Endodermal cell (in vitro differentiated cells): ENCODE results near the gene TYROBP. TPM values are rescaled to one million over a fixed set of nuclear protein-coding genes. Genes with fewer than 3 reads are reported as not detected.
"Not testable (repeated sequence)": the region's sequence is repeated elsewhere in the genome, so short reads cannot be mapped to it uniquely, and the experiment has no call there.

Experiments
- DNase-seq: peaks from one replicate; pipeline ENCODE4 v3.0.0-alpha.2; 2017
- H3K27ac ChIP-seq: 2 replicates; pipeline ENCODE4 v1.5.1; 2013; ENCODE audit warnings: mild to moderate bottlenecking, low read depth, low read length, moderate library complexity
- H3K27me3 ChIP-seq: 2 replicates; pipeline ENCODE4 v1.6.1; 2013; ENCODE audit warnings: mild to moderate bottlenecking, low read length, moderate library complexity; ENCODE audit not compliant: insufficient read depth, control insufficient read depth, poor library complexity, severe bottlenecking
- H3K36me3 ChIP-seq: 2 replicates; pipeline ENCODE4 v1.7.0; 2013; ENCODE audit warnings: mild to moderate bottlenecking, low read length, moderate library complexity; ENCODE audit not compliant: control insufficient read depth, insufficient read depth
- H3K4me1 ChIP-seq: one replicate; pipeline ENCODE4 v1.7.0; 2013; ENCODE audit warnings: low read length; ENCODE audit not compliant: control insufficient read depth, insufficient read depth
- H3K4me3 ChIP-seq: 2 replicates; pipeline ENCODE4 v1.5.1; 2013; ENCODE audit warnings: mild to moderate bottlenecking, low read length, moderate library complexity
- H3K9ac ChIP-seq: 2 replicates; pipeline ENCODE4 v1.6.1; 2013; ENCODE audit warnings: mild to moderate bottlenecking, low read length, moderate library complexity; ENCODE audit not compliant: poor library complexity, severe bottlenecking; ENCODE audit errors: extremely low read depth
- H3K9me3 ChIP-seq: 2 replicates; pipeline ENCODE4 v1.6.1; 2013; ENCODE audit warnings: mild to moderate bottlenecking, low read length, moderate library complexity; ENCODE audit not compliant: control insufficient read depth
- H3K27ac Mint-ChIP-seq: 2 replicates; pipeline ENCODE4 v1.8.0; 2020; ENCODE audit warnings: mixed read lengths
- H3K27me3 Mint-ChIP-seq: 2 replicates; pipeline ENCODE4 v1.8.0; 2021; ENCODE audit warnings: mild to moderate bottlenecking, mixed read lengths; ENCODE audit not compliant: insufficient read depth
- H3K36me3 Mint-ChIP-seq: 2 replicates; pipeline ENCODE4 v1.8.0; 2020; ENCODE audit warnings: low read depth, mixed read lengths
- H3K4me1 Mint-ChIP-seq: 2 replicates; pipeline ENCODE4 v1.8.0; 2020; ENCODE audit warnings: mixed read lengths
- H3K4me3 Mint-ChIP-seq: 2 replicates; pipeline ENCODE4 v1.8.0; 2020; ENCODE audit warnings: mild to moderate bottlenecking, moderate library complexity, mixed read lengths
- H3K9me3 Mint-ChIP-seq: 2 replicates; pipeline ENCODE4 v1.8.0; 2020; ENCODE audit warnings: mild to moderate bottlenecking, mixed read lengths
- WGBS, 2 experiments: methylation state at CpG; one replicate each; pipeline versions ENCODE4 v1.1.5 to v1.1.7; 2013; ENCODE audit warnings: missing lambda C conversion rate in 2 of 2, mixed read lengths in 1 of 2; ENCODE audit not compliant: insufficient coverage in 1 of 2, insufficient read length in 1 of 2; 5-methylcytosine and 5-hydroxymethylcytosine counted together
- total RNA-seq, 2 donors: library from RNA; stranded (reverse); fragmentation: NEBNext Ultra II Directional in 1 of 2; extraction: Animal tissue kit (Norgen Biotek cat#: 25700) in 1 of 2; gene quantifications; 2 replicates in 1 of 2; 3 replicates in 1 of 2; pipeline ENCODE4 v1.2.1, GENCODE V29; 2021
- TF ChIP-seq, protein P1 (sequence below): fragments of 200-600 bp; sonication (generic); conservative IDR thresholded peaks from 2 replicates; pipeline ENCODE4 v1.5.0; 2021; ENCODE audit warnings: antibody characterized with exemption, mild to moderate bottlenecking

TYROBP gene
- total RNA-seq, 2 donors from 2014 or later = not detected

GRCh38 chr19:35870798-35871197 lies 37.3 kb downstream of the TYROBP start:
- TF ChIP-seq, protein P1, sequence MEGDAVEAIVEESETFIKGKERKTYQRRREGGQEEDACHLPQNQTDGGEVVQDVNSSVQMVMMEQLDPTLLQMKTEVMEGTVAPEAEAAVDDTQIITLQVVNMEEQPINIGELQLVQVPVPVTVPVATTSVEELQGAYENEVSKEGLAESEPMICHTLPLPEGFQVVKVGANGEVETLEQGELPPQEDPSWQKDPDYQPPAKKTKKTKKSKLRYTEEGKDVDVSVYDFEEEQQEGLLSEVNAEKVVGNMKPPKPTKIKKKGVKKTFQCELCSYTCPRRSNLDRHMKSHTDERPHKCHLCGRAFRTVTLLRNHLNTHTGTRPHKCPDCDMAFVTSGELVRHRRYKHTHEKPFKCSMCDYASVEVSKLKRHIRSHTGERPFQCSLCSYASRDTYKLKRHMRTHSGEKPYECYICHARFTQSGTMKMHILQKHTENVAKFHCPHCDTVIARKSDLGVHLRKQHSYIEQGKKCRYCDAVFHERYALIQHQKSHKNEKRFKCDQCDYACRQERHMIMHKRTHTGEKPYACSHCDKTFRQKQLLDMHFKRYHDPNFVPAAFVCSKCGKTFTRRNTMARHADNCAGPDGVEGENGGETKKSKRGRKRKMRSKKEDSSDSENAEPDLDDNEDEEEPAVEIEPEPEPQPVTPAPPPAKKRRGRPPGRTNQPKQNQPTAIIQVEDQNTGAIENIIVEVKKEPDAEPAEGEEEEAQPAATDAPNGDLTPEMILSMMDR = peak; percentile 53
- Histone ChIP-seq H3K9ac (no peak overlapping the region), H3K36me3 (no peaks in the 10 kb centered on the region), H3K27me3 (peaks cover 36% of the 10 kb centered on the region), H3K27ac (no peak overlapping the region), H3K4me1 (no peaks in the 10 kb centered on the region), H3K4me3 (no peak overlapping the region), H3K9me3 (no peaks in the 10 kb centered on the region)
- Mint-ChIP-seq H3K36me3 (no peaks in the 10 kb centered on the region), H3K27ac (no peak overlapping the region), H3K9me3 (no peaks in the 10 kb centered on the region), H3K4me3 (no peak overlapping the region), H3K4me1 (peaks cover 3% of the 10 kb centered on the region), H3K27me3 (peaks cover 34% of the 10 kb centered on the region)
- 93 to 100% methylated on average over 1 to 12 of the region's 12 CpGs for WGBS, 2 experiments
- peak; percentile 57 for DNase-seq

DNA sequence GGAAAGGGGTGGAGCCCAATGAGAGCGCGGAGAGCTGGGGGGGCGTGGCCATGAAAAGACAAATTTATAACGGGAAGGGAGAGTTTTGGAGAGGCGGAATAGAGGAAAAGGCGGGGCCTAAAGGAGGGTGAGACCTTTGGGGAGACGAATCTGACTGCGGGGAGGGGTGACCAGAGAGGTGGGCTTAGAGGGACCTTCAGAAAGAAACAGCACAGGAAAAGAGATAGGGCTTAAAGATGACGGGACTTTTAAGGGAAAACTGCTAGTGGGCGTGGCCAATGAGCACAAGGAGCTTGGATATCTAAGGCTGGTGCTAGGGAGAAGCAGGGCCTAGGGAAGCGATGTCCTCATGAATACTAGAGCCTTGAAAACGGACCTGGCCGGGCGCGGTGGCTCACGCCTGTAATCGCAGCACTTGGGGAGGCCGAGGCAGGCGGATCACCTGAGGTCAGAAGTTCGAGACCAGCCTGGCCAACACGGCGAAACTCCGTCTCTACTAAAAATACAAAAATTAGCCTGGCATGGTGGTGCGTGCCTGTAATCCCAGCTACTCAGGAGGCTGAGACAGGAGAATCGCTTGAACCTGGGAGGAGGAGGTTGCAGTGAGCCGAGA lies 37.9 kb downstream of the TYROBP start:
- Histone ChIP-seq H3K27me3 (peaks cover 41% of the 10 kb centered on the region), H3K27ac (peak overlapping the region; percentile 60), H3K4me3 (peak overlapping the region; percentile 71)
- peak overlapping the region; percentile 47 for H3K4me3 Mint-ChIP-seq
- WGBS, 2 experiments = 46 to 54% methylated on average over 19 to 26 of the region's 26 CpGs
- H3K36me3 Mint-ChIP-seq, H3K9me3 ChIP-seq, H3K9ac ChIP-seq, H3K36me3 ChIP-seq, H3K27ac Mint-ChIP-seq, H3K4me1 Mint-ChIP-seq, H3K9me3 Mint-ChIP-seq, H3K4me1 ChIP-seq: not testable (repeated sequence)
- DNase-seq = peak; percentile 96
- H3K27me3 Mint-ChIP-seq = peaks cover 40% of the 10 kb centered on the region

- Histone ChIP-seq H3K9me3 (no peaks in the 10 kb centered on the region), H3K27ac (peak overlapping the region; percentile 96), H3K36me3 (no peaks in the 10 kb centered on the region), H3K27me3 (peaks cover 48% of the 10 kb centered on the region), H3K9ac (no peak overlapping the region), H3K4me3 (peak overlapping the region; percentile 71), H3K4me1 (no peaks in the 10 kb centered on the region)
- Mint-ChIP-seq H3K27me3 (peaks cover 44% of the 10 kb centered on the region), H3K4me3 (peak overlapping the region; percentile 48), H3K27ac (no peak overlapping the region), H3K36me3 (no peaks in the 10 kb centered on the region), H3K9me3 (no peaks in the 10 kb centered on the region), H3K4me1 (peaks cover 3% of the 10 kb centered on the region)
- TF ChIP-seq, protein P1 = no peak
- DNase-seq = peak; percentile 98
- 1% methylated on average over 25 to 51 of the region's 51 CpGs for WGBS, 2 experiments
Observed at GRCh38 chr19:35869327-35870123, 38.6 kb downstream of the TYROBP start.
